H1 (cell line): ENCODE measurements around the gene RIN2. TPM values are rescaled to one million over a fixed set of nuclear protein-coding genes. Genes with fewer than 3 reads are reported as not detected.

Source experiments
- BCL11A ChIP-seq, 2 experiments: IDR thresholded peaks; one replicate each; pipeline ENCODE4 v1.6.1; 2011; ENCODE audit warnings: low read depth in 2 of 2, low read length in 2 of 2, mild to moderate bottlenecking in 2 of 2
- CBX8 ChIP-seq: fragments of 300-800, 300-1000 bp; sonication (generic); IDR thresholded peaks from 2 replicates; pipeline ENCODE4 v1.7.1; 2016; ENCODE audit warnings: low read depth, low read length, borderline replicate concordance
- FOSL1 ChIP-seq: IDR thresholded peaks from 2 replicates; pipeline ENCODE4 v1.6.1; 2011; ENCODE audit warnings: mild to moderate bottlenecking, low read depth, low read length, moderate library complexity; ENCODE audit not compliant: insufficient read depth
- JUND ChIP-seq: IDR thresholded peaks from 2 replicates; pipeline ENCODE4 v1.6.1; 2011; ENCODE audit warnings: mild to moderate bottlenecking, improper control_type of control experiment, low read length
- RBBP5 ChIP-seq: IDR thresholded peaks from 2 replicates; pipeline ENCODE4 v1.7.1; 2012; ENCODE audit warnings: low read depth, mild to moderate bottlenecking, inconsistent platforms, low read length, moderate library complexity, borderline replicate concordance
- RNF2 ChIP-seq: fragments of 200-900, 300-1000 bp; sonication (generic); IDR thresholded peaks from 2 replicates; pipeline ENCODE4 v1.7.1; 2016; ENCODE audit warnings: borderline replicate concordance, low read depth, mild to moderate bottlenecking, antibody characterized with exemption, low read length; ENCODE audit not compliant: poor library complexity, severe bottlenecking; ENCODE audit errors: missing control alignments
- SIRT6 ChIP-seq: IDR thresholded peaks from one replicate; pipeline ENCODE4 v1.7.1; 2012; ENCODE audit warnings: low read length, inconsistent platforms
- SUZ12 ChIP-seq: fragments of 200-600 bp; sonication (generic); IDR thresholded peaks from 2 replicates; pipeline ENCODE4 v1.6.1; 2012; ENCODE audit warnings: mild to moderate bottlenecking, inconsistent platforms, low read length, moderate library complexity, mixed read lengths
- polyA plus RNA-seq, 7 experiments: library from polyadenylated mRNA; depleted of rRNA in 3 of 7; stranded (reverse) in 5 of 7; unstranded in 2 of 7; fragments of >200 nt in 5 of 7; fragments of 200-250 nt in 2 of 7; gene quantifications; 1 replicate in 5 of 7; 2 replicates in 1 of 7; 4 replicates in 1 of 7; pipeline versions ENCODE4 v1.2.1 to v1.2.3, GENCODE V29; 2011 to 2013; ENCODE audit warnings: missing spikeins in 2 of 7, mixed read lengths in 2 of 7
- total RNA-seq: library from RNA; stranded (reverse); fragmentation: NEBNext Ultra II Directional; extraction: Animal tissue kit (Norgen Biotek cat#: 25700); gene quantifications from 2 replicates; pipeline ENCODE4 v1.2.1, GENCODE V29; 2021
- TF ChIP-seq, protein P1 (sequence below): fragments of 300-600 bp; sonication (generic); IDR thresholded peaks from 2 replicates; pipeline ENCODE4 v1.7.1; 2012; ENCODE audit warnings: low read length, moderate library complexity, mild to moderate bottlenecking, inconsistent platforms; ENCODE audit not compliant: insufficient replicate concordance

RIN2 gene
- total and polyA plus RNA-seq, 2 of the 8 experiments (the other 6 are each of a cell fraction or from before 2014, with no cell fraction given): 0.20 to 1.3 TPM

DNA sequence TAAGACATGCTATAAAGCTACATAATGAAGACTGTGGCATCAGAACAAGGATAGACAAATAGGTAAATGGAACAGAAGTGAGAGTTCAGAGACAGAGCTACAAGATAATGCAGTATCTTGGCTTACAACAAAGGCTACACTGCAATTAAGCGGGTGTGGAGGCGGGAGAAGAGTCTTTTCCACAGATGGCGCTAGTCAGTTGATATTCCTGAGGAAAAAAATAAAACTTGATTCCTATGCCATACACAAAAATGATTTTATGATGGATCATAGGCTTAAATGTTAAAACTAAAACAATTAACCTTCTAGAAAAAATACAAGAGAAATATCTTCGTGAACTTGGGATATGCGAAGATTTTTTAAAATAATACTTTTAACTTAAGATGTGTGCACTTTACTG lies 31.0 kb downstream of the RIN2 start (continued):
- TF ChIP-seq, protein P1, sequence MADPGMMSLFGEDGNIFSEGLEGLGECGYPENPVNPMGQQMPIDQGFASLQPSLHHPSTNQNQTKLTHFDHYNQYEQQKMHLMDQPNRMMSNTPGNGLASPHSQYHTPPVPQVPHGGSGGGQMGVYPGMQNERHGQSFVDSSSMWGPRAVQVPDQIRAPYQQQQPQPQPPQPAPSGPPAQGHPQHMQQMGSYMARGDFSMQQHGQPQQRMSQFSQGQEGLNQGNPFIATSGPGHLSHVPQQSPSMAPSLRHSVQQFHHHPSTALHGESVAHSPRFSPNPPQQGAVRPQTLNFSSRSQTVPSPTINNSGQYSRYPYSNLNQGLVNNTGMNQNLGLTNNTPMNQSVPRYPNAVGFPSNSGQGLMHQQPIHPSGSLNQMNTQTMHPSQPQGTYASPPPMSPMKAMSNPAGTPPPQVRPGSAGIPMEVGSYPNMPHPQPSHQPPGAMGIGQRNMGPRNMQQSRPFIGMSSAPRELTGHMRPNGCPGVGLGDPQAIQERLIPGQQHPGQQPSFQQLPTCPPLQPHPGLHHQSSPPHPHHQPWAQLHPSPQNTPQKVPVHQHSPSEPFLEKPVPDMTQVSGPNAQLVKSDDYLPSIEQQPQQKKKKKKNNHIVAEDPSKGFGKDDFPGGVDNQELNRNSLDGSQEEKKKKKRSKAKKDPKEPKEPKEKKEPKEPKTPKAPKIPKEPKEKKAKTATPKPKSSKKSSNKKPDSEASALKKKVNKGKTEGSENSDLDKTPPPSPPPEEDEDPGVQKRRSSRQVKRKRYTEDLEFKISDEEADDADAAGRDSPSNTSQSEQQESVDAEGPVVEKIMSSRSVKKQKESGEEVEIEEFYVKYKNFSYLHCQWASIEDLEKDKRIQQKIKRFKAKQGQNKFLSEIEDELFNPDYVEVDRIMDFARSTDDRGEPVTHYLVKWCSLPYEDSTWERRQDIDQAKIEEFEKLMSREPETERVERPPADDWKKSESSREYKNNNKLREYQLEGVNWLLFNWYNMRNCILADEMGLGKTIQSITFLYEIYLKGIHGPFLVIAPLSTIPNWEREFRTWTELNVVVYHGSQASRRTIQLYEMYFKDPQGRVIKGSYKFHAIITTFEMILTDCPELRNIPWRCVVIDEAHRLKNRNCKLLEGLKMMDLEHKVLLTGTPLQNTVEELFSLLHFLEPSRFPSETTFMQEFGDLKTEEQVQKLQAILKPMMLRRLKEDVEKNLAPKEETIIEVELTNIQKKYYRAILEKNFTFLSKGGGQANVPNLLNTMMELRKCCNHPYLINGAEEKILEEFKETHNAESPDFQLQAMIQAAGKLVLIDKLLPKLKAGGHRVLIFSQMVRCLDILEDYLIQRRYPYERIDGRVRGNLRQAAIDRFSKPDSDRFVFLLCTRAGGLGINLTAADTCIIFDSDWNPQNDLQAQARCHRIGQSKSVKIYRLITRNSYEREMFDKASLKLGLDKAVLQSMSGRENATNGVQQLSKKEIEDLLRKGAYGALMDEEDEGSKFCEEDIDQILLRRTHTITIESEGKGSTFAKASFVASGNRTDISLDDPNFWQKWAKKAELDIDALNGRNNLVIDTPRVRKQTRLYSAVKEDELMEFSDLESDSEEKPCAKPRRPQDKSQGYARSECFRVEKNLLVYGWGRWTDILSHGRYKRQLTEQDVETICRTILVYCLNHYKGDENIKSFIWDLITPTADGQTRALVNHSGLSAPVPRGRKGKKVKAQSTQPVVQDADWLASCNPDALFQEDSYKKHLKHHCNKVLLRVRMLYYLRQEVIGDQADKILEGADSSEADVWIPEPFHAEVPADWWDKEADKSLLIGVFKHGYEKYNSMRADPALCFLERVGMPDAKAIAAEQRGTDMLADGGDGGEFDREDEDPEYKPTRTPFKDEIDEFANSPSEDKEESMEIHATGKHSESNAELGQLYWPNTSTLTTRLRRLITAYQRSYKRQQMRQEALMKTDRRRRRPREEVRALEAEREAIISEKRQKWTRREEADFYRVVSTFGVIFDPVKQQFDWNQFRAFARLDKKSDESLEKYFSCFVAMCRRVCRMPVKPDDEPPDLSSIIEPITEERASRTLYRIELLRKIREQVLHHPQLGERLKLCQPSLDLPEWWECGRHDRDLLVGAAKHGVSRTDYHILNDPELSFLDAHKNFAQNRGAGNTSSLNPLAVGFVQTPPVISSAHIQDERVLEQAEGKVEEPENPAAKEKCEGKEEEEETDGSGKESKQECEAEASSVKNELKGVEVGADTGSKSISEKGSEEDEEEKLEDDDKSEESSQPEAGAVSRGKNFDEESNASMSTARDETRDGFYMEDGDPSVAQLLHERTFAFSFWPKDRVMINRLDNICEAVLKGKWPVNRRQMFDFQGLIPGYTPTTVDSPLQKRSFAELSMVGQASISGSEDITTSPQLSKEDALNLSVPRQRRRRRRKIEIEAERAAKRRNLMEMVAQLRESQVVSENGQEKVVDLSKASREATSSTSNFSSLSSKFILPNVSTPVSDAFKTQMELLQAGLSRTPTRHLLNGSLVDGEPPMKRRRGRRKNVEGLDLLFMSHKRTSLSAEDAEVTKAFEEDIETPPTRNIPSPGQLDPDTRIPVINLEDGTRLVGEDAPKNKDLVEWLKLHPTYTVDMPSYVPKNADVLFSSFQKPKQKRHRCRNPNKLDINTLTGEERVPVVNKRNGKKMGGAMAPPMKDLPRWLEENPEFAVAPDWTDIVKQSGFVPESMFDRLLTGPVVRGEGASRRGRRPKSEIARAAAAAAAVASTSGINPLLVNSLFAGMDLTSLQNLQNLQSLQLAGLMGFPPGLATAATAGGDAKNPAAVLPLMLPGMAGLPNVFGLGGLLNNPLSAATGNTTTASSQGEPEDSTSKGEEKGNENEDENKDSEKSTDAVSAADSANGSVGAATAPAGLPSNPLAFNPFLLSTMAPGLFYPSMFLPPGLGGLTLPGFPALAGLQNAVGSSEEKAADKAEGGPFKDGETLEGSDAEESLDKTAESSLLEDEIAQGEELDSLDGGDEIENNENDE: no peak
- TF ChIP-seq BCL11A (IDR thresholded peaks at IDR 0.05; ENCODE audit: low read depth in 2 of 2, low read length in 2 of 2) (no peak), RNF2 (no peak), JUND (no peak), CBX8 (no peak), SUZ12 (no peak), SIRT6 (no peak), FOSL1 (no peak), RBBP5 (no peak)
